Measurements from ENCODE around the gene MYLK2.

The MYLK2 gene

DNA sequence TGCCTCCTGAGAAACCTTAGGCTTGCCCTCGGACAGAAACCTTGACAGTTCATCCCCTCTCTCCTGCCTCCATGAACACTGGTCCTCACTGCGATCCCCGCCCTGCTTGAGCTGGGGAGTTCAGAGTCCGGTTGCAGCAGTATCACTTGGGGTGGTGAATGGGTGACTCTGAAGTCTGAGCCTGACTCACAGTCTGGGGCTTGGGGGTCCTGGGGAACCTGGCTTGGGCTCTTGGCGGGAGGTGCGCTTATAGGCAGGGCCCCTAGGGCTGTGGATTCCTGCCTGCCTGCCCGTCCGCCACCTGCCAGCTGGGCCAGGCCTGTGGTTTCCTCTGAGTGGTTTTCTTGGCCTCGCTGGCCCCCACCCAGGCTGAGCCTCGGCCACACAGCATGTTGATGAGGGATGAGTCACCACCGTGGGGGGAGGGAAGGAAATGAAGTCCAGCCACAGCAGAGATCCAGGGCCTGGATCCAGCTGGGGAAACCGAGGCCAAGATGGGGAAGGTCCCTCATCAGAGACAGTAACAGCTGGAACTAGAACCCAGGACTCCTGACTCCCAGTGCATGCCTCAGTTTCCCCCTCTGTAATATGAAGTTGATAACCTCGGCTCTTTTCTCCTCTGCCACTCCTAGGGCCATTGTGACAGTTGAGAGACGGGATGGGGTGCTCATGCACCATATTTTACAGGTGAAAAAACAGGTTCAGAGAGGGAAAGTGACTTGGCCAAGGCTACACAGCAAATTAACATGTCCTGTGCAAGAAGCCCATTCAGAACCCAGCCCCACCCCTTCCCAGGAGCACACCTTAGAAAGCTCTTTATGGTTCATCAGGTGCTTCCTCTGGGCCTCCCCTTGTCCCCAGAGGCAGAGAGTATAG lies 17.1 kb downstream of the MYLK2 start:
- TF ChIP-seq FOXP2 (optimal IDR thresholded peaks at IDR 0.05; ENCODE audit: borderline replicate concordance, extremely low read depth, extremely low read length, insufficient read depth) = peak; percentile 96
- TF ChIP-seq SIN3A (IDR thresholded peaks at IDR 0.05; ENCODE audit: borderline replicate concordance, insufficient read depth, low read length) = peak; percentile 75; the same call in 1 of the 2 replicates
- TF ChIP-seq POLR2AphosphoS5 (IDR thresholded peaks at IDR 0.05; ENCODE audit: low read depth, low read length) = no peak
- TF ChIP-seq TAF1 (IDR thresholded peaks at IDR 0.05; ENCODE audit: borderline replicate concordance, insufficient read depth, low read length) = peak; percentile 47; the same call in 1 of the 2 replicates
- TF ChIP-seq, protein P1, sequence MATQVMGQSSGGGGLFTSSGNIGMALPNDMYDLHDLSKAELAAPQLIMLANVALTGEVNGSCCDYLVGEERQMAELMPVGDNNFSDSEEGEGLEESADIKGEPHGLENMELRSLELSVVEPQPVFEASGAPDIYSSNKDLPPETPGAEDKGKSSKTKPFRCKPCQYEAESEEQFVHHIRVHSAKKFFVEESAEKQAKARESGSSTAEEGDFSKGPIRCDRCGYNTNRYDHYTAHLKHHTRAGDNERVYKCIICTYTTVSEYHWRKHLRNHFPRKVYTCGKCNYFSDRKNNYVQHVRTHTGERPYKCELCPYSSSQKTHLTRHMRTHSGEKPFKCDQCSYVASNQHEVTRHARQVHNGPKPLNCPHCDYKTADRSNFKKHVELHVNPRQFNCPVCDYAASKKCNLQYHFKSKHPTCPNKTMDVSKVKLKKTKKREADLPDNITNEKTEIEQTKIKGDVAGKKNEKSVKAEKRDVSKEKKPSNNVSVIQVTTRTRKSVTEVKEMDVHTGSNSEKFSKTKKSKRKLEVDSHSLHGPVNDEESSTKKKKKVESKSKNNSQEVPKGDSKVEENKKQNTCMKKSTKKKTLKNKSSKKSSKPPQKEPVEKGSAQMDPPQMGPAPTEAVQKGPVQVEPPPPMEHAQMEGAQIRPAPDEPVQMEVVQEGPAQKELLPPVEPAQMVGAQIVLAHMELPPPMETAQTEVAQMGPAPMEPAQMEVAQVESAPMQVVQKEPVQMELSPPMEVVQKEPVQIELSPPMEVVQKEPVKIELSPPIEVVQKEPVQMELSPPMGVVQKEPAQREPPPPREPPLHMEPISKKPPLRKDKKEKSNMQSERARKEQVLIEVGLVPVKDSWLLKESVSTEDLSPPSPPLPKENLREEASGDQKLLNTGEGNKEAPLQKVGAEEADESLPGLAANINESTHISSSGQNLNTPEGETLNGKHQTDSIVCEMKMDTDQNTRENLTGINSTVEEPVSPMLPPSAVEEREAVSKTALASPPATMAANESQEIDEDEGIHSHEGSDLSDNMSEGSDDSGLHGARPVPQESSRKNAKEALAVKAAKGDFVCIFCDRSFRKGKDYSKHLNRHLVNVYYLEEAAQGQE (IDR thresholded peaks at IDR 0.05; ENCODE audit: insufficient read depth in 1 of 2, low read depth in 2 of 2, low read length in 2 of 2) = 0 out of 4 replicates have a peak, but pooled peaks of 1 of the 2 experiments have one; percentile 33

DNA sequence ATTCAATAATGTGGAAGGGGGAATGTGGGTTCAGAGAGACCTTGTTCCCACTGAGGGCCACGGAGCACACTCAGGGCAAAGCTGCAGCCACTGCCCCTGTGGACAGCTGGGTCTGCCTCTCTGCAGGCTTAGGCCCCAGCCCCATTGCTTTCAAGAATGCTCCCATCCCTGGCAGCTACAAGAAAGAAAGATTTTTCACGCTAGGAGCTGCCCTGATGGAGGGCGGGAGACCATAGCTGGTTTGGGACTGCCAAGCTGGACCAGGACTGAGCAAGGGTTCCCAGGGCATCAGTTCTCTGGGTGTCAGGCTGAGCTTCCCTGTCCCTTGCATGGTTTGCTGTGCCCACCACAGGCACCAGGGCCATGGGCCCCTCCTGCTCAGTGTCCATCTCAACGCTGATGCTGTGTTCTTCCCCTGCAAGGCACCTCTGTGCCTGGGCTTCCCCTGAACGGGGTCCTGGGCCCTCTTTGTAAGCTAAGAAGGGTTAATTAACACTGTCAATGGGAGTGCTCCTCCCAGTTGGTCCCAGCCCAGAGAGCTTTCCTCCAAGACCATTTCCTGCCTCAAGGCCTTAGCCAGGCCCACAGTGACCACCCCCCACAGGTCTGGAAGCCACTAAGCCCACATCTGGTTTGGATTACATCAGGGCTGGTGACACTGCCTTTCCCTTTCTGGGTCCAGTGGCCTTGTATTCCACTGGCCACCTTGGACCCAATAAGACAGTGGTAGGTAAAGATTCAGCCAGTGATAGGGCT lies 17.9 kb downstream of the MYLK2 start:
- TF ChIP-seq POLR2AphosphoS5 (IDR thresholded peaks at IDR 0.05; ENCODE audit: low read depth, low read length) (0 out of 2 replicates have a peak, but pooled peaks have one; percentile 34), SIN3A (IDR thresholded peaks at IDR 0.05; ENCODE audit: borderline replicate concordance, insufficient read depth, low read length) (no peak)
- TF ChIP-seq, protein P1 (IDR thresholded peaks at IDR 0.05; ENCODE audit: insufficient read depth in 1 of 2, low read depth in 2 of 2, low read length in 2 of 2) = peak in 1 of 2 experiments; percentile 15; a peak in 1 of 4 replicates

- TF ChIP-seq SIN3A (IDR thresholded peaks at IDR 0.05; ENCODE audit: borderline replicate concordance, insufficient read depth, low read length) (no peak), TAF1 (IDR thresholded peaks at IDR 0.05; ENCODE audit: borderline replicate concordance, insufficient read depth, low read length) (no peak), FOXP2 (optimal IDR thresholded peaks at IDR 0.05; ENCODE audit: borderline replicate concordance, extremely low read depth, extremely low read length, insufficient read depth) (no peak)
These were observed 18.8 kb downstream of the MYLK2 start for GRCh38 chr20:31837896-31838397.

DNA sequence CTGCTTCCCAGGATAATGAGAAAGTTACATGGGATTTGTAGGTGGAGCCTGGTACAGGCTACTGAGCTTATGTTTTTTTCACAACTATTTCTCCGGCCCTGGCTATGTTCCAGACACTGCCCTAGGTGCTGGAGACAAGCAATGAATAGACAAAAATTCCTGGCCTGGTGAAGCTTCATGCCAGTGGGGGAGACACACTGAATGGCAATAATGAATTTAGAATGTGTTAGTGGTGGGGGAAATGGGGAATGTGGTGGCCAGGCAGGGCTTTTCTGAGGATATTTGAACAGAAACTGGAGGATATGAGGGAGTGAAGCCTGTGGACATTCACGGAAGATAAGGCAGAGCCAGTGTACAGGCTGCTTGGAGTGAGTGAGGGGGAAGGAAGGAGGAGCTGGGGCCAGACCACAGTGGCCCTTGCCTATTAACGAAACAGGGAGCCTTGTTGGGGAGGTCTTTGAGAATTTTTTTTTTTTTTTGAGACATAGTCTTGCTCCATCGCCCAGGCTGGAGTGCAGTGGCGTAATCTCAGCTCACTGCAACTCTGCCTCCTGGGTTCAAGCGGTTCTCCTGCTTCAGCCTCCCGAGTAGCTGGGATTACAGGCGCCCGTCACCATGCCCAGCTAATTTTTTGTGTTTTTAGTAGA lies 19.6 kb downstream of the MYLK2 start:
- TF ChIP-seq FOXP2 (optimal IDR thresholded peaks at IDR 0.05; ENCODE audit: borderline replicate concordance, extremely low read depth, extremely low read length, insufficient read depth) = no peak
- TF ChIP-seq SIN3A (IDR thresholded peaks at IDR 0.05; ENCODE audit: borderline replicate concordance, insufficient read depth, low read length) = no peak
- TF ChIP-seq, protein P1 (IDR thresholded peaks at IDR 0.05; ENCODE audit: insufficient read depth in 1 of 2, low read depth in 2 of 2, low read length in 2 of 2) = peak in 1 of 2 experiments; percentile 64; a peak in 1 of 4 replicates

- no peak for TF ChIP-seq POLR2AphosphoS5 (IDR thresholded peaks at IDR 0.05; ENCODE audit: low read depth, low read length)
These were observed 20.8 kb downstream of the MYLK2 start for GRCh38 chr20:31839782-31840487.
